Urinary bladder (tissue), 4 donors: Measurements from ENCODE around the gene ECEL1. TPM values are rescaled to one million over a fixed set of nuclear protein-coding genes. Genes with fewer than 3 reads are reported as not detected.

ENCODE experiments used
- DNase-seq: peaks from one replicate; pipeline ENCODE4 v3.0.0-alpha.2; 2015; ENCODE audit errors: extremely low spot score
- H3K27ac ChIP-seq: one replicate; pipeline ENCODE4 v1.5.1; 2013; ENCODE audit warnings: low read depth, mild to moderate bottlenecking, moderate library complexity
- H3K36me3 ChIP-seq: one replicate; pipeline ENCODE4 v1.6.1; 2013; ENCODE audit warnings: mild to moderate bottlenecking, moderate library complexity; ENCODE audit not compliant: insufficient read depth
- H3K4me1 ChIP-seq: one replicate; pipeline ENCODE4 v1.6.1; 2013; ENCODE audit warnings: mild to moderate bottlenecking, moderate library complexity; ENCODE audit not compliant: insufficient read depth
- H3K4me3 ChIP-seq: one replicate; pipeline ENCODE4 v1.5.1; 2013; ENCODE audit warnings: low read depth, low read length
- WGBS: extraction: QIAGEN DNeasy Blood & Tissue Kit; methylation state at CpG from one replicate; pipeline ENCODE4 v1.1.7; 2013; 5-methylcytosine and 5-hydroxymethylcytosine counted together
- polyA plus RNA-seq: library from polyadenylated mRNA; stranded (reverse); fragments of 200-250 nt; gene quantifications from one replicate; pipeline ENCODE4 v1.2.3, GENCODE V29; 2013
- total RNA-seq: library from RNA; depleted of rRNA; stranded (reverse); fragments of >200 nt; gene quantifications from one replicate; pipeline ENCODE4 v1.2.3, GENCODE V29; 2014
- donor health status: healthy with polysubstance abuse.
- donor health status: healthy.

Gene ECEL1
- total and polyA plus RNA-seq, 2 donors: 0.21 to 0.95 TPM

- H3K4me1 ChIP-seq: no peaks in the 10 kb centered on the region
- no peak overlapping the region for H3K4me3 ChIP-seq
- 48% methylated on average over 6 of the region's 6 CpGs for WGBS
- no peaks in the 10 kb centered on the region for H3K36me3 ChIP-seq
- DNase-seq: no peak
- no peak overlapping the region for H3K27ac ChIP-seq
Measured at GRCh38 chr2:232518844-232519243, 31.2 kb upstream of the ECEL1 start.

- Histone ChIP-seq H3K4me1 (no peaks in the 10 kb centered on the region), H3K4me3 (no peak overlapping the region), H3K27ac (no peak overlapping the region), H3K36me3 (no peaks in the 10 kb centered on the region)
- 88% methylated on average over 3 of the region's 3 CpGs for WGBS
- no peak for DNase-seq
Measured at GRCh38 chr2:232516551-232516950, 28.9 kb upstream of the ECEL1 start.

- DNase-seq: no peak
- Histone ChIP-seq H3K27ac (no peak overlapping the region), H3K4me3 (no peak overlapping the region), H3K4me1 (no peaks in the 10 kb centered on the region), H3K36me3 (no peaks in the 10 kb centered on the region)
- WGBS: 94% methylated on average over 7 of the region's 7 CpGs
Measured at GRCh38 chr2:232515639-232516038, 28.0 kb upstream of the ECEL1 start.

- H3K36me3 ChIP-seq: no peaks in the 10 kb centered on the region
- no peak for DNase-seq
- no peaks in the 10 kb centered on the region for H3K4me1 ChIP-seq
- H3K27ac ChIP-seq: no peak overlapping the region
- 74% methylated on average over 5 of the region's 5 CpGs for WGBS
- no peak overlapping the region for H3K4me3 ChIP-seq
Measured at GRCh38 chr2:232513353-232513752, 25.7 kb upstream of the ECEL1 start.

GRCh38 chr2:232512602-232513001 lies 25.0 kb upstream of the ECEL1 start:
- H3K4me1 ChIP-seq: no peaks in the 10 kb centered on the region
- whole genome bisulfite sequencing: 53% methylated on average over 10 of the region's 10 CpGs
- no peak overlapping the region for H3K4me3 ChIP-seq
- no peak for DNase-seq
- no peaks in the 10 kb centered on the region for H3K36me3 ChIP-seq
- no peak overlapping the region for H3K27ac ChIP-seq

GRCh38 chr2:232511336-232511890 lies 23.8 kb upstream of the ECEL1 start:
- H3K27ac ChIP-seq: no peak overlapping the region
- no peaks in the 10 kb centered on the region for H3K36me3 ChIP-seq
- whole genome bisulfite sequencing: 57% methylated on average over 11 of the region's 11 CpGs
- no peaks in the 10 kb centered on the region for H3K4me1 ChIP-seq
- no peak overlapping the region for H3K4me3 ChIP-seq
- DNase-seq: no peak

- no peaks in the 10 kb centered on the region for H3K4me1 ChIP-seq
- no peak overlapping the region for H3K4me3 ChIP-seq
- H3K36me3 ChIP-seq: no peaks in the 10 kb centered on the region
- DNase-seq: no peak
- H3K27ac ChIP-seq: no peak overlapping the region
- WGBS: 70% methylated on average over 7 of the region's 7 CpGs
Measured at GRCh38 chr2:232508251-232508650, 20.6 kb upstream of the ECEL1 start.

- H3K36me3 ChIP-seq: no peaks in the 10 kb centered on the region
- H3K4me3 ChIP-seq: no peak overlapping the region
- WGBS: 67% methylated on average over 4 of the region's 4 CpGs
- DNase-seq: no peak
- no peak overlapping the region for H3K27ac ChIP-seq
- H3K4me1 ChIP-seq: no peaks in the 10 kb centered on the region
Measured at GRCh38 chr2:232506709-232507108, 19.1 kb upstream of the ECEL1 start.

- no peak for DNase-seq
- H3K4me3 ChIP-seq: no peak overlapping the region
- H3K4me1 ChIP-seq: no peaks in the 10 kb centered on the region
- 35% methylated on average over 10 of the region's 10 CpGs for WGBS
- no peaks in the 10 kb centered on the region for H3K36me3 ChIP-seq
- no peak overlapping the region for H3K27ac ChIP-seq
Measured at GRCh38 chr2:232505856-232506255, 18.2 kb upstream of the ECEL1 start.

GRCh38 chr2:232504438-232504837 lies 16.8 kb upstream of the ECEL1 start:
- DNase-seq: no peak
- Histone ChIP-seq H3K4me1 (no peaks in the 10 kb centered on the region), H3K36me3 (no peaks in the 10 kb centered on the region), H3K4me3 (no peak overlapping the region), H3K27ac (no peak overlapping the region)
- 70% methylated on average over 2 of the region's 2 CpGs for WGBS

GRCh38 chr2:232503809-232504323 lies 16.2 kb upstream of the ECEL1 start:
- WGBS: 22% methylated on average over 16 of the region's 16 CpGs
- Histone ChIP-seq H3K27ac (no peak overlapping the region), H3K4me3 (no peak overlapping the region)

GRCh38 chr2:232502911-232503808 lies 15.5 kb upstream of the ECEL1 start:
- no peak for DNase-seq
- Histone ChIP-seq H3K4me3 (peak overlapping the region; percentile 35), H3K36me3 (no peaks in the 10 kb centered on the region), H3K4me1 (no peaks in the 10 kb centered on the region), H3K27ac (no peak overlapping the region)
- WGBS: under 1% methylated on average over 74 of the region's 75 CpGs

More at GRCh38 chr2:232503809-232504323, 16.2 kb upstream of the ECEL1 start:
- no peak for DNase-seq
- Histone ChIP-seq H3K36me3 (no peaks in the 10 kb centered on the region), H3K4me1 (no peaks in the 10 kb centered on the region)

- 16% methylated on average over 21 of the region's 21 CpGs for WGBS
- DNase-seq: no peak
- Histone ChIP-seq H3K36me3 (no peaks in the 10 kb centered on the region), H3K4me1 (no peaks in the 10 kb centered on the region), H3K4me3 (no peak overlapping the region), H3K27ac (no peak overlapping the region)
Measured at GRCh38 chr2:232502511-232502910, 14.9 kb upstream of the ECEL1 start.

GRCh38 chr2:232501794-232502390 lies 14.3 kb upstream of the ECEL1 start:
- DNase-seq: no peak
- Histone ChIP-seq H3K4me3 (no peak overlapping the region), H3K36me3 (no peaks in the 10 kb centered on the region), H3K4me1 (no peaks in the 10 kb centered on the region), H3K27ac (no peak overlapping the region)
- WGBS: 44% methylated on average over 10 of the region's 10 CpGs
